Skeletal muscle satellite cell (primary cell): Measurements from ENCODE around the gene SLC29A3.

ENCODE experiments used
- H3K27me3 ChIP-seq: 2 replicates; pipeline ENCODE4 v1.7.0; 2013; ENCODE audit warnings: low read length; ENCODE audit not compliant: control insufficient read depth, insufficient read depth
- H3K36me3 ChIP-seq: 2 replicates; pipeline ENCODE4 v1.7.0; 2013; ENCODE audit warnings: mild to moderate bottlenecking, control low read depth, low read length; ENCODE audit not compliant: insufficient read depth
- H3K4me1 ChIP-seq: 2 replicates; pipeline ENCODE4 v1.7.0; 2013; ENCODE audit warnings: low read length; ENCODE audit not compliant: control insufficient read depth, insufficient read depth
- H3K4me2 ChIP-seq: 2 replicates; pipeline ENCODE4 v1.7.0; 2013; ENCODE audit warnings: mild to moderate bottlenecking, low read length
- H3K4me3 ChIP-seq: 2 replicates; pipeline ENCODE4 v1.7.0; 2013; ENCODE audit warnings: low read length
- H3K9ac ChIP-seq: 2 replicates; pipeline ENCODE4 v1.7.0; 2013; ENCODE audit warnings: mild to moderate bottlenecking, low read depth, low read length, moderate library complexity
- H3K9me3 ChIP-seq: replicated peaks from 2 replicates; pipeline ENCODE4 v1.7.0; 2013; ENCODE audit warnings: mild to moderate bottlenecking, control low read depth, low read length

Gene SLC29A3

DNA sequence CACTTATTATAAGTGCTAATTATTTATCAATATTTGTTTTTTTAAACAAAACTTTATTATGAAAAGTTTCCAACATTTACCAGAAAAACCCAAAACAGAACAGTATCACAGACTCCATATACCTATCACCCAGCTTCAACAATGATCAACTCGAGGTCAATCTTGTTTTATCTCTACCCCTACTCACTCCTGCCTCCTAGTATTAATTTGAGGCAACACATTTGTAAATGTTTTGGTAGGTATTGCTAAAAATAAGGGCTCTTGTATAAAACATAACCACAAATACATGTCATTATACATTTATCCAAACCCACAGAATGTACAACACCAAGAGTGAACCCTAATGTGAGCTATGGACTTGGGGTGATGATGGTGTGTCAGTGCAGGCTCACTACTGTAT is 61.8 kb downstream of the SLC29A3 start:
- H3K36me3 ChIP-seq = no peaks in the 10 kb centered on the region
- H3K4me2 ChIP-seq = no peak overlapping the region
- no peak overlapping the region for H3K4me3 ChIP-seq
- H3K27me3 ChIP-seq = peaks cover 26% of the 10 kb centered on the region
- no peaks in the 10 kb centered on the region for H3K9me3 ChIP-seq
- no peak overlapping the region for H3K9ac ChIP-seq
- peaks cover 12% of the 10 kb centered on the region for H3K4me1 ChIP-seq

DNA sequence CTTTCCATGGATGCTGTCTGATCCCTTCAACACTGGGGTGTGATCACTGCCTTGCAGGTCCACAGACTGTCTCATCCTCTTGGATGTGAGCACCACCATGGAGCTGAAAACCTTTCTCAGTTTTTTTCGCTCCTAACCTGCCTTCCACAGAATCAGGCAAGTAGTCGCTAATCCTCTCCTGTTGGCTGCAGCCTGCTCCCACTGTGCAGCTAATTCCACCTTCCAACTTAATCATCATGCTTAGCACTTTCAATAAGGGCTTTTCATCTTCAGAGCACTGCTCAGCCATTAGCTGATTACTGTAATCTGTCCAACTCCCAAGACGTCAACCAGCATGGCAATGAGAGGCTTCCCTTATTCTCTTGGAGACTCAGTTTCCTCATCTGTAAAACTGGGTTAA is 62.6 kb downstream of the SLC29A3 start:
- H3K4me2 ChIP-seq = no peak overlapping the region
- no peaks in the 10 kb centered on the region for H3K9me3 ChIP-seq
- peaks cover 9% of the 10 kb centered on the region for H3K4me1 ChIP-seq
- no peak overlapping the region for H3K9ac ChIP-seq
- no peaks in the 10 kb centered on the region for H3K36me3 ChIP-seq
- peaks cover 32% of the 10 kb centered on the region for H3K27me3 ChIP-seq
- no peak overlapping the region for H3K4me3 ChIP-seq

DNA sequence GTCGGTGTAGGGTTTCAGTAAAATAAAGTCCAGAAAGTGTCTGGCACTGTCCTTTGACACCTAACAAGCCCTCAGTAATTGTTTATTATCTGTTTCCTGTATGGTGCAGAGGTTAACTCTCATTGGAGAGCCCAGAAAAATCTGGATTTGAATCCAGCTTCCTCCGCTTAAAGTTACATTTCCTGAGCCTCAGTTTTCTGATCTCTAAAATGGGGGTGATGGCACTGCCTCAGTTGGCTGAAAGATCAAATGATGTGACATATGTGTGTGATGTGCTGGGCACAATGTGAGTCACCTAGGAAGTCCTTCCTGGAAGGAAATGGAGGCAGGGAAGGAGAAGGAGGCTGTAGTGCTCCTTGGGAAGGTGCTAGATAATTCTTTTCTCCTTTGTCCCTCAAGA is 63.0 kb downstream of the SLC29A3 start:
- Histone ChIP-seq H3K9ac (no peak overlapping the region), H3K4me2 (no peak overlapping the region), H3K9me3 (no peaks in the 10 kb centered on the region), H3K4me1 (peaks cover 5% of the 10 kb centered on the region), H3K27me3 (peaks cover 34% of the 10 kb centered on the region), H3K36me3 (no peaks in the 10 kb centered on the region), H3K4me3 (no peak overlapping the region)

GRCh38 chr10:71382757-71383156 is 63.7 kb downstream of the SLC29A3 start:
- Histone ChIP-seq H3K4me3 (no peak overlapping the region), H3K4me1 (peaks cover 1% of the 10 kb centered on the region), H3K4me2 (no peak overlapping the region), H3K9ac (no peak overlapping the region), H3K9me3 (no peaks in the 10 kb centered on the region), H3K27me3 (peaks cover 40% of the 10 kb centered on the region), H3K36me3 (no peaks in the 10 kb centered on the region)

GRCh38 chr10:71383972-71384687 is 65.1 kb downstream of the SLC29A3 start:
- Histone ChIP-seq H3K4me2 (no peak overlapping the region), H3K4me3 (no peak overlapping the region), H3K4me1 (no peaks in the 10 kb centered on the region)

GRCh38 chr10:71388171-71388570 is 69.1 kb downstream of the SLC29A3 start:
- no peaks in the 10 kb centered on the region for H3K36me3 ChIP-seq
- H3K9ac ChIP-seq = no peak overlapping the region
- no peaks in the 10 kb centered on the region for H3K9me3 ChIP-seq
- no peak overlapping the region for H3K4me2 ChIP-seq
- no peak overlapping the region for H3K4me3 ChIP-seq
- peaks cover 74% of the 10 kb centered on the region for H3K27me3 ChIP-seq
- no peaks in the 10 kb centered on the region for H3K4me1 ChIP-seq

More at GRCh38 chr10:71383972-71384687, 65.1 kb downstream of the SLC29A3 start:
- peaks cover 54% of the 10 kb centered on the region for H3K27me3 ChIP-seq
- H3K36me3 ChIP-seq = no peaks in the 10 kb centered on the region
- no peak overlapping the region for H3K9ac ChIP-seq
- no peaks in the 10 kb centered on the region for H3K9me3 ChIP-seq

GRCh38 chr10:71388583-71389310 is 69.7 kb downstream of the SLC29A3 start:
- no peak overlapping the region for H3K9ac ChIP-seq
- H3K36me3 ChIP-seq = no peaks in the 10 kb centered on the region
- H3K4me3 ChIP-seq = no peak overlapping the region
- no peak overlapping the region for H3K4me2 ChIP-seq
- peaks cover 80% of the 10 kb centered on the region for H3K27me3 ChIP-seq
- H3K4me1 ChIP-seq = no peaks in the 10 kb centered on the region
- no peaks in the 10 kb centered on the region for H3K9me3 ChIP-seq

GRCh38 chr10:71389768-71390460 is 70.9 kb downstream of the SLC29A3 start:
- H3K36me3 ChIP-seq = no peaks in the 10 kb centered on the region
- H3K4me1 ChIP-seq = no peaks in the 10 kb centered on the region
- no peak overlapping the region for H3K4me2 ChIP-seq

DNA sequence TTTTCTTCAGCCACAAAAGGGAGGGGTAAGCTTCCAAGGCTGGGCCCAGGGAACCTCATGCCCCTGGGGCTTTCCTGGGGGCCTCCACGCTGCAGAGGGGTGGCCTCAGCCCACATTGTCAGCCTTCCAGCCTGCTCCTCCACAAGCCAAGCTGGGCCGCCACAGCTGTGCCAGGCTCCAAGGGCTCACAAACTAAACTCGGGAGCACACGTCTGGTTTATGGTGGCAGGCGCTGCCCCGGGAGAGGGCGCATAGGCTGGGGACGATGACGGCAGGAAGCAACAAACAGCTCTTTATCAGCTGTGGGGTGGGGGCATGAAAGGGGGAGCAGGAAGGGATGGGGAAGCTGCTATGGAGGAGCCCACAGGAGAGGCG is 71.4 kb downstream of the SLC29A3 start:
- Histone ChIP-seq H3K4me2 (no peak overlapping the region), H3K9me3 (no peaks in the 10 kb centered on the region), H3K36me3 (no peaks in the 10 kb centered on the region), H3K4me1 (no peaks in the 10 kb centered on the region), H3K27me3 (peaks cover 96% of the 10 kb centered on the region), H3K4me3 (no peak overlapping the region), H3K9ac (no peak overlapping the region)

More at GRCh38 chr10:71389768-71390460, 70.9 kb downstream of the SLC29A3 start:
- no peak overlapping the region for H3K4me3 ChIP-seq
- H3K9ac ChIP-seq = no peak overlapping the region
- no peaks in the 10 kb centered on the region for H3K9me3 ChIP-seq
- peaks cover 92% of the 10 kb centered on the region for H3K27me3 ChIP-seq

DNA sequence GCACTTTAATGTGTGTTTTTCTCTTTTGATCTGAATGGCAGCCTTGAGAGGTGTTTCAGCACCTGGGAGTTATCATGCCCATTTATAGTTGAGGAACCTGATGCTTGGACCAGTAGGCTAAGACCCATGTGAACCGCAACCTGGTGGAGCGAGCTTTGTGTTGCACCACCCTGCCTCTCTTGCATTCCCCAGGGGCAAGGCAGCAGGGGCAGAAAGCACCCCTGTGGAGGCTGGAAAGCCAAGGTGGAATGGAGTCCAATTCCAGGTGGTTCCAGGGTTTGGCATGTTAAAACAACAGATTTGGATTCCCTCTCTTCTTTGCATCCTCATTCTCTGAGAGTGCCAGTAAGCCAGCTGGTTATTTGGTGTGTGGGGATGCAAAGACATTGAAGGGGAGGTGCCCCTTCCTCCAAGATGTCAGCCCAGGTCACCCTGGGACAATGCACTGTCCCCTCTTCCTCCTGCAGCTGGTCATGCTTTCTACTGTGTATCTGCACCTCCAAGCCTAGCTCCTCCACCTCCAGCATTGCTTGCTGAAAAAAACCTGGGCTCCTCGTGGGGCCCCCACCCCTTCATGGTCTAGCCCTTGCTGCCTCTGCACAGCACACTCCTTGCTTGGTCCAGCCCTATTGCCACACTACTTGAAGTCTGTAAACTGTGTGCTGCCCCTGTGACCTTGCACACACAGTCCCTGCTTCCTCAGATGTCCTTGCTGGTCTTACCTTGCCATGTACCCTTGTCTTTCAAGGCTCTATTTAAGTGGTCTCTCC is 72.0 kb downstream of the SLC29A3 start:
- Histone ChIP-seq H3K4me1 (no peaks in the 10 kb centered on the region), H3K9ac (no peak overlapping the region), H3K4me3 (no peak overlapping the region), H3K9me3 (no peaks in the 10 kb centered on the region), H3K36me3 (no peaks in the 10 kb centered on the region), H3K27me3 (peaks cover 97% of the 10 kb centered on the region), H3K4me2 (no peak overlapping the region)

- H3K4me1 ChIP-seq = no peaks in the 10 kb centered on the region
- no peaks in the 10 kb centered on the region for H3K36me3 ChIP-seq
- H3K4me3 ChIP-seq = no peak overlapping the region
- peaks cover 94% of the 10 kb centered on the region for H3K27me3 ChIP-seq
- H3K4me2 ChIP-seq = no peak overlapping the region
- no peaks in the 10 kb centered on the region for H3K9me3 ChIP-seq
- H3K9ac ChIP-seq = no peak overlapping the region
These were observed 72.6 kb downstream of the SLC29A3 start for GRCh38 chr10:71391701-71392100.
